HL-60 (cell line): ENCODE results near the gene SYNJ2.

ENCODE experiments used
- CTCF ChIP-seq: IDR thresholded peaks from one replicate; pipeline ENCODE4 v1.5.1; 2011; ENCODE audit warnings: low read length, control low read depth, inconsistent platforms; ENCODE audit not compliant: insufficient read depth
- POLR2AphosphoS5 ChIP-seq: IDR thresholded peaks from 2 replicates; pipeline ENCODE4 v1.6.1; 2012; ENCODE audit warnings: low read depth

- no peak for TF ChIP-seq CTCF
- TF ChIP-seq POLR2AphosphoS5: no peak
Measured at GRCh38 chr6:157999168-158000051, 17.7 kb downstream of the SYNJ2 start.
